ENCODE results near the gene ACOX3.
"Not testable (repeated sequence)": the region's sequence is repeated elsewhere in the genome, so short reads cannot be mapped to it uniquely, and the experiment has no call there.

The ACOX3 gene

GRCh38 chr4:8440492-8441311 lies at the start of gene ACOX3, which contains the start of gene TRMT44:
ACOX3 (minus strand) TSS chr4:8440723; CDS start chr4:8416521, 24,202 bp downstream.
TRMT44 (plus strand) TSS chr4:8440777; CDS start chr4:8440823, 46 bp downstream.
- peak; percentile 66 for DNase-seq

- no peak for DNase-seq
These were observed 48.4 kb upstream of the ACOX3 start for GRCh38 chr4:8488791-8489369.

GRCh38 chr4:8486643-8487042 lies 46.1 kb upstream of the ACOX3 start:
- DNase-seq: not testable (repeated sequence)

GRCh38 chr4:8480221-8480620 lies 39.7 kb upstream of the ACOX3 start:
- no peak for DNase-seq

- no peak for DNase-seq
These were observed 38.5 kb upstream of the ACOX3 start for GRCh38 chr4:8478801-8479744.

GRCh38 chr4:8478371-8478770 lies 37.8 kb upstream of the ACOX3 start:
- DNase-seq: no peak

GRCh38 chr4:8477676-8478075 lies 37.2 kb upstream of the ACOX3 start:
- no peak for DNase-seq

GRCh38 chr4:8477095-8477635 lies 36.6 kb upstream of the ACOX3 start:
- no peak for DNase-seq

- no peak for DNase-seq
These were observed 35.4 kb upstream of the ACOX3 start for GRCh38 chr4:8475751-8476575.

- no peak for DNase-seq
These were observed 34.3 kb upstream of the ACOX3 start for GRCh38 chr4:8474856-8475255.

- no peak for DNase-seq
These were observed 33.5 kb upstream of the ACOX3 start for GRCh38 chr4:8473920-8474590.

- no peak for DNase-seq
These were observed 32.8 kb upstream of the ACOX3 start for GRCh38 chr4:8473198-8473919.

- no peak for DNase-seq
These were observed 32.2 kb upstream of the ACOX3 start for GRCh38 chr4:8472689-8473197.

- DNase-seq: no peak
These were observed 31.7 kb upstream of the ACOX3 start for GRCh38 chr4:8472158-8472688.

GRCh38 chr4:8471211-8471875 lies 30.8 kb upstream of the ACOX3 start:
- DNase-seq: no peak

GRCh38 chr4:8470451-8471024 lies 30.0 kb upstream of the ACOX3 start:
- no peak for DNase-seq

- DNase-seq: no peak
These were observed 29.0 kb upstream of the ACOX3 start for GRCh38 chr4:8469550-8469949.

- peak; percentile 1 for DNase-seq
These were observed 28.4 kb upstream of the ACOX3 start for GRCh38 chr4:8468746-8469535.
